ENCODE measurements around the gene LOC128125822. TPM values are rescaled to one million over a fixed set of nuclear protein-coding genes. Genes with fewer than 3 reads are reported as not detected.

Gene LOC128125822

DNA sequence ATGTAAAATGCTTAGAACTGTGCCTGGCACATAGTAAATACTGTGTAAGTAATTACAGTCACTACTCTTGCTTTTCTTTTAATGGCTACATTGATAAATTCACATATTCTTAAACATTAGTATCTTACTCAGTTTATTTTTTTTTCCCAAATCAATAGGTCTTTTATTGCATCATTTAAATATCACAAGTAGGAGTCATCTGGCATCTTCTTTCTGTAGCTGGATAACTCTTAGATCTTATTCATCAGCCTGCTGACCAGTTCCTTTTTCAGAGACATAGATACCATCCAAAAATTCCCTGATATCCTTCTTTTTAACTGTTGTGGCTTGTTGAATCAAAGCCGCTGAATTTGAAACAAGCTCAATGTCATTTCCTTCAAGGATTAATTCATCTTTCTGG, 43.3 kb downstream of the LOC128125822 start:
- POLR2A ChIA-PET, result no interaction called here
- Histone ChIP-seq H2AFZ (ENCODE audit: low read depth, low read length, poor library complexity, severe bottlenecking) (no peak overlapping the region), H3K36me3 (ENCODE audit: control insufficient read depth in 1 of 2, insufficient read depth in 2 of 2, low read length in 2 of 2) (no peaks in the 10 kb centered on the region), H3K4me3 (replicated peaks in 1 of 2; ENCODE audit: low read depth in 1 of 2, low read length in 2 of 2) (no peak overlapping the region), H3K79me2 (ENCODE audit: insufficient read depth, low read length) (no peaks in the 10 kb centered on the region), H4K20me1 (ENCODE audit: insufficient read depth) (no peaks in the 10 kb centered on the region), H3K27me3 (ENCODE audit: insufficient read depth, low read length) (no peaks in the 10 kb centered on the region), H3K4me2 (ENCODE audit: low read length) (no peak overlapping the region), H3K4me1 (ENCODE audit: control insufficient read depth in 1 of 2, insufficient read depth in 2 of 2, low read length in 2 of 2) (no peaks in the 10 kb centered on the region), H3K9me3 (ENCODE audit: control insufficient read depth in 1 of 2, insufficient read depth in 1 of 2, low read depth in 1 of 2, low read length in 2 of 2) (no peaks in the 10 kb centered on the region), H3K9ac (ENCODE audit: low read length) (no peak overlapping the region), H3K27ac (ENCODE audit: low read depth, low read length) (no peak overlapping the region), H3K9me2 (ENCODE audit: insufficient read depth) (no peaks in the 10 kb centered on the region)
- DNase-seq (ENCODE audit: low read depth, low spot score), result no peak
- no peak for ATAC-seq
- no TSS peak for BruUV-seq (replicated peaks)
- no peak for TF ChIP-seq POLR2A (IDR thresholded peaks at IDR 0.05; ENCODE audit: borderline replicate concordance, extremely low read depth, insufficient read depth, insufficient read length)
- no peak for TF ChIP-seq SRF (IDR thresholded peaks at IDR 0.05; ENCODE audit: low read depth)
- no peak for TF ChIP-seq FOSL1 (IDR thresholded peaks at IDR 0.05; ENCODE audit: low read depth)
- TF ChIP-seq, protein P1, sequence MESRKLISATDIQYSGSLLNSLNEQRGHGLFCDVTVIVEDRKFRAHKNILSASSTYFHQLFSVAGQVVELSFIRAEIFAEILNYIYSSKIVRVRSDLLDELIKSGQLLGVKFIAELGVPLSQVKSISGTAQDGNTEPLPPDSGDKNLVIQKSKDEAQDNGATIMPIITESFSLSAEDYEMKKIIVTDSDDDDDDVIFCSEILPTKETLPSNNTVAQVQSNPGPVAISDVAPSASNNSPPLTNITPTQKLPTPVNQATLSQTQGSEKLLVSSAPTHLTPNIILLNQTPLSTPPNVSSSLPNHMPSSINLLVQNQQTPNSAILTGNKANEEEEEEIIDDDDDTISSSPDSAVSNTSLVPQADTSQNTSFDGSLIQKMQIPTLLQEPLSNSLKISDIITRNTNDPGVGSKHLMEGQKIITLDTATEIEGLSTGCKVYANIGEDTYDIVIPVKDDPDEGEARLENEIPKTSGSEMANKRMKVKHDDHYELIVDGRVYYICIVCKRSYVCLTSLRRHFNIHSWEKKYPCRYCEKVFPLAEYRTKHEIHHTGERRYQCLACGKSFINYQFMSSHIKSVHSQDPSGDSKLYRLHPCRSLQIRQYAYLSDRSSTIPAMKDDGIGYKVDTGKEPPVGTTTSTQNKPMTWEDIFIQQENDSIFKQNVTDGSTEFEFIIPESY (IDR thresholded peaks at IDR 0.05; ENCODE audit: extremely low read depth, insufficient replicate concordance, low read length), result no peak
- CTCF ChIA-PET, result no interaction called here
- intact Hi-C loops (cut with micrococcal nuclease), result no loop called here
- RAD21 ChIA-PET (ENCODE audit: low non-redundant PET in 1 of 2, low total read pairs in 2 of 2, uncharacterized antibody in 2 of 2, unreplicated experiment in 2 of 2), result no interaction called here

Other genes starting within 250 kb of the LOC128125822 start
- gene PTP4A1, start within 50 bp of the LOC128125822 start, total RNA-seq (2021; ENCODE audit: unreplicated experiment), result 123 TPM
- 51.1 TPM for gene PHF3, start 63.3 kb downstream of the LOC128125822 start, total RNA-seq (2021; ENCODE audit: unreplicated experiment)

Data from HCT116 (cell line).